GM20000 (cell line): Measurements from ENCODE around the gene URAD.

Experiments used
- DNase-seq: peaks from one replicate; pipeline ENCODE4 v3.0.0; 2012; ENCODE audit warnings: low spot score
- TF ChIP-seq, protein P1 (sequence below): IDR thresholded peaks from 2 replicates; pipeline ENCODE4 v1.5.1; 2012; ENCODE audit warnings: mild to moderate bottlenecking, control low read depth; ENCODE audit errors: extremely low read depth, missing control alignments

The URAD gene

DNA sequence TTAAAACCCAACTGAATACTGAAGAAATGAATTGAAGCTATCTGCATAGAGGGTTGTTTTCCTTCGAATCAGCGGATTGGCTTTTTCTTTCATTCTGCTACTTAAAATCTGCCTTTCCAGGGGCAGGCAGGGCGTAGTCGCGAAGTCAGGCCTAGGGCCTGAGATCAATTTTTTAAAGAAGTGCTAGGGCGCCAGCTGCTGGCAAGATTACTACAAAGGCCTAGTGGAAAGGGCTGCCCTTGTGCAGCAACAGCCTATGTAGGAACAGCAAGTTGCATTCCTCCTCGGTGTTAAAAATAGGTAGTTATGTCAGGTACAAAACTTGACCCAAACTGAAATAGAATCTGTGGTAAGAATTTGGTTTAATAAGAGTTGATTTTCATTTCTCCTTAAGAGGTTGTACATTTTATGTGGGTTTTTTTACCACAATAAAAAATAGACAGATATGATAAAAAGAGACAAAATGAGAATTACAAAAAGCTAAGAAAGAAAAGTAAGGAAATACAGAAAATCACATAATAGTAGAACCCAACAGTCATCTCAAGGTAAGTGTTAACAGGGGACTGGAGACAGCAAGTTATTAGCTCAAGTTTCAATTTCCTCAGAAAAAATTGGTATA is 9.5 kb upstream of the URAD start:
- TF ChIP-seq, protein P1, sequence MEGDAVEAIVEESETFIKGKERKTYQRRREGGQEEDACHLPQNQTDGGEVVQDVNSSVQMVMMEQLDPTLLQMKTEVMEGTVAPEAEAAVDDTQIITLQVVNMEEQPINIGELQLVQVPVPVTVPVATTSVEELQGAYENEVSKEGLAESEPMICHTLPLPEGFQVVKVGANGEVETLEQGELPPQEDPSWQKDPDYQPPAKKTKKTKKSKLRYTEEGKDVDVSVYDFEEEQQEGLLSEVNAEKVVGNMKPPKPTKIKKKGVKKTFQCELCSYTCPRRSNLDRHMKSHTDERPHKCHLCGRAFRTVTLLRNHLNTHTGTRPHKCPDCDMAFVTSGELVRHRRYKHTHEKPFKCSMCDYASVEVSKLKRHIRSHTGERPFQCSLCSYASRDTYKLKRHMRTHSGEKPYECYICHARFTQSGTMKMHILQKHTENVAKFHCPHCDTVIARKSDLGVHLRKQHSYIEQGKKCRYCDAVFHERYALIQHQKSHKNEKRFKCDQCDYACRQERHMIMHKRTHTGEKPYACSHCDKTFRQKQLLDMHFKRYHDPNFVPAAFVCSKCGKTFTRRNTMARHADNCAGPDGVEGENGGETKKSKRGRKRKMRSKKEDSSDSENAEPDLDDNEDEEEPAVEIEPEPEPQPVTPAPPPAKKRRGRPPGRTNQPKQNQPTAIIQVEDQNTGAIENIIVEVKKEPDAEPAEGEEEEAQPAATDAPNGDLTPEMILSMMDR = no peak
- peak; percentile 34 for DNase-seq

DNA sequence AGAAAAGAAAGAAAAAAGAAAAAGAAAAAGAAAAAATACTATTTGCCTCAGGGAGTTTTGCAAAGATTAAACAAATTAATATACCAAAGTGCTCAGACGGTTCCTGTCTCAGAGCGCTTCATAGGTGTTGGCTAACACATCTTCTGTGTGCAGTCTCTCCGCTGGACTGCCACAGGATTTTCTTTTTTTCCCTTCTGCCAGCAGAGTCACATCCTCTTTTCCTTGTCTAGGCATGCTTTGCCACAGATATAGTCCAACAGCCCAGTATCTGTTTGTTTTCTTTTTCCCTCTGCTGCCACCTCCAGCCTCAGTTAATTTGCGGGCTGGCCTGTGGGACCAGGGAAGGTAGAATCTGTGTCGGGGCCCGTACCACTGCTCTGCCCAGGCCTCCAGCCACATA is 3.4 kb upstream of the URAD start:
- TF ChIP-seq, protein P1 = no peak
- no peak for DNase-seq

DNA sequence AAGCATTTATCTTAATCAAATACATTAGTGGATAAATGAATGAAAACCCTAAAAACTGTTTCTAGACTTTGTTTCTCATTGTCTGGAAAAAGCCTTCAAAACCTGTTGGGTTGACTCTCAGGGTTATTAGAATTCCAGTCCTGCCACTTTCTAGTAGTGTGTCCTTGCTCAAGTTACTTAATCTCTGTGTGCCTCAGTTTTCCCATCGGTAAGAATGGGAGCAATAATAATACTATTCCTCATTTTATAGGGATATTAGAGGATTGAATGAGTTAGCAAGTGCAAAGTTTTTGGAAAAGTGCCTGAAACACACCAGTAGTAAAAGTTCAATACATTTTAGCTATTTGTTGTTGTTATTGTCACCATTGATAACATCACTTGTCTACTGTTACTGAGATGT is 2.9 kb downstream of the URAD start:
- TF ChIP-seq, protein P1 = no peak
- DNase-seq = no peak

DNA sequence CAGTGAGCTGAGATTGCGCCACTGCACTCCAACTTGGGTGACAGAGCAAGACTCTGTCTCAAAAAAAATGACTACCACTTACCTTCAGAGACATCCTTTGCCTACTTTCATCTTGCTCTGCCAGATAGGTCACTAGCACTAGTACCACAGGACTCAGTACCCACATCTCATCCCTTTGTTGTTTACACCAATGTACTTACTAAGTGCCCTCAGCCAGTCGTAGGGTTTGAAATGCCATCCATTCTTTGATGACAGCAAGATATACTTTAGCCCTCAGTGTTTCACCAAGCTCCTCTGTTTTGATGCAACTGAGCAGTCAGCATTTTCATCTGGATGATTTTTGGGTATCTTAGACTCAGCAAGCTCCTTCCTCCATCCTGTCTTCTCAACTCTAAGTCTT is 6.1 kb downstream of the URAD start:
- TF ChIP-seq, protein P1 = no peak
- DNase-seq = no peak

DNA sequence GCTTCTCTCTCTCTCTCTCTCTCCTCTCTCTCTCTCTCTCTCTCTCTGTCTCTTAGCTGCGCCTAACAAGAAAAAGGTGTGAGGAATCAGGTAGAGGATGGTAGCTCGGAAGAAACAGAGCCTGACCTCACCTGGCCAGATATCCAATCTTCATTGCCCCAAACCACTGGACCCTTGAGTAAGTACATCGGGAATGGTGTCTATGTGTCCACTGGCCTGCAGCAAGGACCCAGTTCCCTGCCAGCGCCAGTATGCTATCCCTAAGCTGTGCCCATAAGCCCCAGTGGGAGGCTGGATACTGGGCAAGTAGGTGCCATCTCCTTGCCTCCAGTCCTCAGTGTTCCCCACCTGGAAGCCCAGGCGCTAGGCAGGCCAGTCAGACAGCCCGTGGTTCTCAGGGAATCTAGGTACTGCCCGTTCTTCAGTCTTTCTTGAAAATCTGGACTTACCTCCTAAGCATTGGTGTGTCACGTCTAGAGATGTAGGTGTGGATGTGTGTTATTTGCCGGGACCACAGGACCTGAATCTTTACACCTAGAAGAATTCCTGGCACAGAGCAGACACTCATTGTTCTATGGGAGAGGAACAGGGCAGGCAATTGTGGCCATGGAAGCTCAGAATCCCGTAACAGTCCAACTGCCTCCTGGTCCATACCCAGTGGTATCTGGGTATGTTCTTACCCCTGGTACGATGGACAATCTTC is 7.3 kb downstream of the URAD start:
- no peak for DNase-seq
- TF ChIP-seq, protein P1 = no peak

DNA sequence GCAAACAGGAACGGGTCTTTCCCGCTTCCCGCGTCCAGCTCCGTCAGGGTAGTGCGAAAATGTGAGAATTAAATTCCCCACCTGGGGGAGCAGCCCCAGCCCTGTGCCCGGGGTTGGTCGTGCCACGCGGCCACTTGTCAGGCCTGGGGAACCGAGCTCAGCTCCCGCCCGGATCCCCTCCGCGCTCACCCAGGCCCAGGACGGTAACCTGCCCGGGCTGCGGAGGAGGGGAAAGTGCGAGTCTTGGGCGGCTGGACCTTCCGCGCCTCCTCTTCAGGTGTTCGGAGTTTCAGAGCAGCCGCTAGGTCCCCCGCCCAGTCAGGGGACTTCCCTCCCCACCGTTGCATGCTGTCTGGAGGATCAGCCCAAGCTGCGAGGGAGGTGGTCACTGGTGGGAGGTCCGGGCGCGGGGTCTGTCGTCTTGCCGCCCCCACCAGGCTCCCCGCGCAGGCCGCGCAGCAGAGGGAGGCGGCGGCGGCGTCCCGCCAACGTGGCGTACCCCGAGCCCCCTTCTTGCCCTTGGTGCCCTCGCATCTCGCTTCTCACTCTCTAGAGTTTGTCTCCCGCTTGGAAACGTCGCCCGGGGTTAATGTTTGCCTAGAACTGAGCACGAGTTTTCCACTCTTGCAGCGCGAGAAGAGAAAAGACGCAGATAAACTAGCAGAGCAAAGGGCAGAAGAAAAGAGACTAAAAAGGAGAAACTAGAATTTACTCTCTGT is 8.1 kb downstream of the URAD start:
- DNase-seq = peak; percentile 68
- TF ChIP-seq, protein P1 = no peak

DNA sequence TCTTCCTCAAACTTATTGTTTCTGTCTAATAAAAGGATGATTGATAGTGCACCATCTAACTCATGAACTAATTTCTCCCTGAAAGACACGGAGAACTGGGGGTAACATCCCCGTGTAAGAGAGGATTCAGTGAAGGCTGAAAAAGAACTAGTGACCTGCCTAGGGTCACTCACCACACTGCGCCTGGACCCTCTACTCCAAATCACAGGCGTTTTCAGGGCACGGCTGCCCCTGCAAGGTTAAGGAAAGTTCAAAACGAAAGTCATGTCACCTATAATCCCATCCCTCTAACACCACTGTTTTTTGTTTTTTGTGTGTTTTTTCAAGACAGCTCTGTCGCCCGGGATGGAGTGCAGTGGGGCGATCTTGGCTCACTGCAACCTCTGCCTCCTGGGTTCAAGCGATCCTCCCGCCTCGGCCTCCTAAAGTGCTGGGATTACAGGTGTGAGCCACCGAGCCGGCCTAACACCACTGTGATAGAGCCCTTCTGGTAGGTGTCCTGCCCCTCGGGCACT is 8.7 kb downstream of the URAD start:
- TF ChIP-seq, protein P1 = no peak
- DNase-seq = peak; percentile 36
